Psoas muscle (tissue), 8 donors: ENCODE data around the gene IGSF21. TPM values are rescaled to one million over a fixed set of nuclear protein-coding genes. Genes with fewer than 3 reads are reported as not detected.

Experiments
- ATAC-seq, 4 donors: fragments of 200-7000 bp; cut with Tn5 transposase; one replicate each; pipeline ENCODE4 v1.9.1; 2020; ENCODE audit warnings: moderate library complexity in 3 of 4, mild to moderate bottlenecking in 2 of 4
- DNase-seq, 2 donors: peaks; one replicate each; pipeline ENCODE4 v3.0.0-alpha.2; 2020
- H3K27ac ChIP-seq: fragments of 200-600 bp; one replicate; pipeline ENCODE4 v1.8.0; 2022
- H3K27me3 ChIP-seq, 3 donors: fragments of 200-600 bp in 1 of 3; one replicate each; pipeline versions ENCODE4 v1.6.1 to v1.8.0; 2013 to 2022; ENCODE audit warnings: low read length in 2 of 3, mild to moderate bottlenecking in 2 of 3, moderate library complexity in 1 of 3; ENCODE audit not compliant: insufficient read depth in 3 of 3
- H3K36me3 ChIP-seq, 2 donors: fragments of 200-600 bp in 1 of 2; one replicate each; pipeline versions ENCODE4 v1.6.1 to v1.8.0; 2013 to 2022; ENCODE audit warnings: low read depth in 1 of 2, mild to moderate bottlenecking in 1 of 2, moderate library complexity in 1 of 2; ENCODE audit not compliant: insufficient read depth in 1 of 2
- H3K4me1 ChIP-seq: fragments of 200-600 bp; one replicate; pipeline ENCODE4 v1.8.0; 2022
- H3K4me3 ChIP-seq: fragments of 200-600 bp; one replicate; pipeline ENCODE4 v1.8.0; 2022; ENCODE audit warnings: mild to moderate bottlenecking
- H3K9me3 ChIP-seq: fragments of 200-600 bp; one replicate; pipeline ENCODE4 v1.8.0; 2022
- CTCF ChIP-seq: fragments of 200-600 bp; IDR thresholded peaks from one replicate; pipeline ENCODE4 v1.8.0; 2022; ENCODE audit warnings: antibody characterized with exemption
- WGBS, 3 donors: extraction: QIAGEN DNeasy Blood & Tissue Kit; methylation state at CpG; one replicate each; pipeline versions ENCODE4 v1.1.6 to v1.1.7; 2013; 5-methylcytosine and 5-hydroxymethylcytosine counted together
- intact Hi-C, 2 donors: fragments of 100-400 bp; cut with DNase I; formaldehyde crosslinking; loops; one replicate each; pipeline versions ENCODE4 v1.11.0 to v1.14.2; 2022
- polyA plus RNA-seq, 3 donors: library from polyadenylated mRNA; stranded (reverse); fragments of 200-250 nt; gene quantifications; one replicate each; pipeline ENCODE4 v1.2.3, GENCODE V29; 2013
- total RNA-seq, 4 donors: library from RNA; stranded (reverse); fragmentation: NEBNext Ultra II Directional in 2 of 4; extraction: Animal tissue kit (Norgen Biotek cat#: 25700) in 2 of 4; gene quantifications; one replicate each; pipeline versions ENCODE4 v1.2.1 to v1.2.4, GENCODE V29; 2021 to 2023
- donor health status: healthy with polysubstance abuse.
- donor health status: DM: no; HTN: no; CAD: no; lungs with moderate emphysema.
- donor health status: Bipolar disorder and iron deficiency.
- donor health status: healthy.
- donor health status: DM: yes; HTN: yes; CAD: no.
- donor health status: DM: no; HTN: no; CAD: no.
- donor health status: DM: no; HTN: no; CAD: no.
- donor health status: DM: yes; HTN: yes; CAD: no.

Gene IGSF21
- total and polyA plus RNA-seq, 7 donors, result 0.10 to 0.88 (median 0.42) TPM

- Histone ChIP-seq H3K36me3 (no peaks in the 10 kb centered on the region), H3K4me1 (no peaks in the 10 kb centered on the region), H3K27ac (no peak overlapping the region), H3K4me3 (no peak overlapping the region), H3K9me3 (peaks cover 1% of the 10 kb centered on the region), H3K27me3 (peaks cover 0 to 12% (median 1%) of the 10 kb centered on the region in 3 donors)
- ATAC-seq (no peak), DNase-seq (no peak)
- TF ChIP-seq CTCF, result no peak
- intact Hi-C loops, result no loop called here
- WGBS, 3 donors, result 78 to 84% (median 81%) methylated on average over 10 of the region's 10 CpGs
Observed at GRCh38 chr1:18324246-18324645, 216.6 kb downstream of the IGSF21 start.

GRCh38 chr1:18325136-18325535 lies 217.5 kb downstream of the IGSF21 start:
- no peaks in the 10 kb centered on the region for H3K9me3 ChIP-seq
- 63 to 70% (median 65%) methylated on average over 7 of the region's 7 CpGs for WGBS, 3 donors
- H3K27ac ChIP-seq, result no peak overlapping the region
- DNase-seq (no peak), ATAC-seq (no peak)
- peaks cover 0 to 13% (median 1%) of the 10 kb centered on the region in 3 donors for H3K27me3 ChIP-seq
- intact Hi-C loops, result no loop called here
- no peak overlapping the region for H3K4me3 ChIP-seq
- no peak for TF ChIP-seq CTCF
- H3K4me1 ChIP-seq, result no peaks in the 10 kb centered on the region
- no peaks in the 10 kb centered on the region for H3K36me3 ChIP-seq

- Histone ChIP-seq H3K4me3 (no peak overlapping the region), H3K36me3 (no peaks in the 10 kb centered on the region), H3K4me1 (no peaks in the 10 kb centered on the region), H3K27me3 (peaks cover 0 to 14% (median 1%) of the 10 kb centered on the region in 3 donors), H3K9me3 (no peaks in the 10 kb centered on the region), H3K27ac (no peak overlapping the region)
- ATAC-seq, result no peak
- no peak for DNase-seq
- 30 to 43% (median 40%) methylated on average over 7 of the region's 7 CpGs for WGBS, 3 donors
- no peak for TF ChIP-seq CTCF
- intact Hi-C loops, result no loop called here
Observed at GRCh38 chr1:18326211-18326897, 218.8 kb downstream of the IGSF21 start.

- Histone ChIP-seq H3K4me1 (no peaks in the 10 kb centered on the region), H3K27me3 (peaks cover 0 to 22% (median 1%) of the 10 kb centered on the region in 3 donors), H3K27ac (no peak overlapping the region), H3K4me3 (no peak overlapping the region), H3K36me3 (no peaks in the 10 kb centered on the region), H3K9me3 (no peaks in the 10 kb centered on the region)
- WGBS, 3 donors, result 45 to 51% (median 49%) methylated on average over 2 of the region's 2 CpGs
- no peak for TF ChIP-seq CTCF
- DNase-seq, result no peak
- no peak for ATAC-seq
- intact Hi-C loops, result no loop called here
Observed at GRCh38 chr1:18327650-18328049, 220.1 kb downstream of the IGSF21 start.

- Histone ChIP-seq H3K4me1 (no peaks in the 10 kb centered on the region), H3K27me3 (peaks cover 0 to 21% (median 0%) of the 10 kb centered on the region in 3 donors), H3K9me3 (no peaks in the 10 kb centered on the region), H3K27ac (no peak overlapping the region), H3K4me3 (no peak overlapping the region), H3K36me3 (no peaks in the 10 kb centered on the region)
- intact Hi-C loops, result no loop called here
- DNase-seq (no peak), ATAC-seq (no peak)
- WGBS, 3 donors, result 28 to 43% (median 36%) methylated on average over 4 of the region's 4 CpGs
- no peak for TF ChIP-seq CTCF
Observed at GRCh38 chr1:18328803-18329202, 221.2 kb downstream of the IGSF21 start.
